Activated CD4-positive, CD25-positive, alpha-beta regulatory T cell treated with anti-CD3 and anti-CD28 coated beads, Interleukin-2, amount 50 U/mL, for 24 hours (primary cell): Measurements from ENCODE around the gene NPIPB6.
A peak's percentile ranks its signal among the peaks of the same experiment; 100 is the strongest.
"Not testable (repeated sequence)": the region's sequence is repeated elsewhere in the genome, so short reads cannot be mapped to it uniquely, and the experiment has no call there.

ENCODE experiments used
- ATAC-seq, 2 donors: fragments of 150-1000 bp; cut with Tn5 transposase; one replicate each; pipeline ENCODE4 v1.10.0; 2021; ENCODE audit warnings: mild to moderate bottlenecking in 1 of 2, moderate library complexity in 1 of 2

Gene NPIPB6

GRCh38 chr16:28363408-28363807, at the start of gene NPIPB6:
Gene NPIPB6 (minus strand): TSS chr16:28363508. CDS start chr16:28362822, 686 bp downstream.
- ATAC-seq = not testable (repeated sequence)

GRCh38 chr16:28403220-28404072, 40.1 kb upstream of the NPIPB6 start, which contains the start of gene EIF3CL:
Gene EIF3CL (minus strand): TSS chr16:28403841. CDS start chr16:28403618, 223 bp downstream.
- ATAC-seq = peak; percentile 100

GRCh38 chr16:28392054-28392453, 28.7 kb upstream of the NPIPB6 start:
- not testable (repeated sequence) for ATAC-seq

GRCh38 chr16:28382177-28382867, 19.0 kb upstream of the NPIPB6 start:
- ATAC-seq = not testable (repeated sequence)

GRCh38 chr16:28377822-28378221, 14.5 kb upstream of the NPIPB6 start:
- ATAC-seq = not testable (repeated sequence)

GRCh38 chr16:28377108-28377625, 13.9 kb upstream of the NPIPB6 start:
- not testable (repeated sequence) for ATAC-seq

GRCh38 chr16:28375115-28375514, 11.8 kb upstream of the NPIPB6 start:
- ATAC-seq = peak; percentile 67 to 75

GRCh38 chr16:28374281-28374680, 11.0 kb upstream of the NPIPB6 start:
- ATAC-seq = not testable (repeated sequence)

- ATAC-seq = not testable (repeated sequence)
Measured at GRCh38 chr16:28367926-28368325, 4.6 kb upstream of the NPIPB6 start.

- ATAC-seq = peak; percentile 98
Measured at GRCh38 chr16:28364268-28365173, 1.2 kb upstream of the NPIPB6 start.

- not testable (repeated sequence) for ATAC-seq
Measured at GRCh38 chr16:28362600-28362999, 708 bp downstream of the NPIPB6 start.

GRCh38 chr16:28338230-28338629, 25.1 kb downstream of the NPIPB6 start:
- not testable (repeated sequence) for ATAC-seq

GRCh38 chr16:28336940-28337710, 26.2 kb downstream of the NPIPB6 start:
- not testable (repeated sequence) for ATAC-seq

GRCh38 chr16:28335678-28336077, 27.6 kb downstream of the NPIPB6 start:
- ATAC-seq = not testable (repeated sequence)

GRCh38 chr16:28332632-28333031, 30.7 kb downstream of the NPIPB6 start:
- not testable (repeated sequence) for ATAC-seq

GRCh38 chr16:28330981-28331380, 32.3 kb downstream of the NPIPB6 start:
- ATAC-seq = not testable (repeated sequence)

GRCh38 chr16:28330232-28330631, 33.1 kb downstream of the NPIPB6 start:
- ATAC-seq = not testable (repeated sequence)

- peak; percentile 63 to 95 for ATAC-seq
Measured at GRCh38 chr16:28326881-28327610, 36.3 kb downstream of the NPIPB6 start.

- no peak for ATAC-seq
Measured at GRCh38 chr16:28324887-28325279, 38.4 kb downstream of the NPIPB6 start.

GRCh38 chr16:28324235-28324886, 38.9 kb downstream of the NPIPB6 start:
- ATAC-seq = no peak
